Heart left ventricle (tissue), 16 donors: ENCODE data around the gene DZIP1L. TPM values are rescaled to one million over a fixed set of nuclear protein-coding genes. Genes with fewer than 3 reads are reported as not detected.

Experiments used
- ATAC-seq, 4 donors: fragments of 200-7000 bp; cut with Tn5 transposase; one replicate each; pipeline ENCODE4 v1.9.1; 2020 to 2022; ENCODE audit warnings: moderate library complexity in 4 of 4, mild to moderate bottlenecking in 3 of 4, moderate number of reproducible peaks in 1 of 4
- DNase-seq, 5 donors: peaks; one replicate each; pipeline ENCODE4 v3.0.0-alpha.2; 2020
- H3K27ac ChIP-seq, 12 donors: fragments of 200-600 bp; sonication (generic) in 4 of 12; one replicate each; pipeline versions ENCODE4 v1.5.0 to v1.8.0; 2016 to 2022; ENCODE audit warnings: mild to moderate bottlenecking in 2 of 12
- H3K27me3 ChIP-seq, 9 donors: fragments of 200-600 bp; sonication (generic) in 2 of 9; one replicate each; pipeline versions ENCODE4 v1.5.1 to v1.8.0; 2016 to 2022; ENCODE audit warnings: mild to moderate bottlenecking in 3 of 9
- H3K36me3 ChIP-seq, 9 donors: fragments of 200-600 bp; sonication (generic) in 2 of 9; one replicate each; pipeline versions ENCODE4 v1.5.0 to v1.8.0; 2018 to 2022; ENCODE audit warnings: mild to moderate bottlenecking in 2 of 9
- H3K4me1 ChIP-seq, 12 donors: fragments of 200-600 bp; sonication (generic) in 4 of 12; one replicate each; pipeline versions ENCODE4 v1.5.0 to v1.8.0; 2016 to 2022; ENCODE audit warnings: mild to moderate bottlenecking in 3 of 12
- H3K4me3 ChIP-seq, 12 donors: fragments of 200-600 bp; sonication (generic) in 4 of 12; one replicate each; pipeline versions ENCODE4 v1.5.0 to v1.8.0; 2017 to 2022; ENCODE audit warnings: mild to moderate bottlenecking in 9 of 12, moderate library complexity in 4 of 12
- H3K9me3 ChIP-seq, 12 donors: fragments of 200-600 bp; sonication (generic) in 4 of 12; one replicate each; pipeline versions ENCODE4 v1.5.0 to v1.8.0; 2016 to 2022; ENCODE audit warnings: mild to moderate bottlenecking in 1 of 12
- POLR2A ChIP-seq, 2 donors: fragments of 450-650 bp; IDR thresholded peaks; one replicate each; pipeline ENCODE4 v1.6.1; 2017; ENCODE audit warnings: antibody characterized with exemption in 2 of 2, mild to moderate bottlenecking in 2 of 2, moderate library complexity in 2 of 2
- WGBS, 4 donors: extraction: QIAGEN DNeasy Blood & Tissue Kit in 2 of 4; methylation state at CpG; one replicate each; pipeline versions ENCODE4 v1.1.5 to v1.1.7; 2013 to 2018; 5-methylcytosine and 5-hydroxymethylcytosine counted together
- intact Hi-C, 10 donors: fragments of 100-400 bp; cut with DNase I; formaldehyde crosslinking; loops; one replicate each; pipeline versions ENCODE4 v1.11.1 to v1.14.2; 2022
- polyA plus RNA-seq, 2 donors: library from polyadenylated mRNA; stranded (reverse); fragments of 200-250 nt; gene quantifications; one replicate each; pipeline ENCODE4 v1.2.3, GENCODE V29; 2013
- total RNA-seq, 9 donors: library from RNA; depleted of rRNA in 2 of 9; stranded (reverse); fragments of >200 nt in 2 of 9; fragmentation: NEBNext Ultra II Directional in 3 of 9; extraction: Animal tissue kit (Norgen Biotek cat#: 25700) in 3 of 9; gene quantifications; one replicate each; pipeline versions ENCODE4 v1.1.0 to v1.2.4, GENCODE V29; 2016 to 2023
- TF ChIP-seq, protein P1 (sequence below), 12 donors: fragments of 200-600 bp; sonication (generic) in 4 of 12; IDR thresholded peaks; one replicate each; pipeline versions ENCODE4 v1.5.0 to v1.8.0; 2018 to 2022; ENCODE audit warnings: antibody characterized with exemption in 12 of 12, mild to moderate bottlenecking in 5 of 12
- donor health status: ischemic (EF 13 %, LVEDD 7.1; RV severe dilation, severe dysfunction).
- donor health status: healthy with polysubstance abuse.
- donor health status: DM: no; HTN: yes; CAD: no.
- donor health status: DM: no; HTN: no; CAD: no.
- donor health status: ischemic (EF 25% LVEDD 6.9; RV normal size, moderate dysfunction).
- donor health status: ischemic (EF 25% LVEDD 5.7; RV mildly dilated, moderate dysfunction).
- donor health status: healthy.
- donor health status: DM: yes; HTN: yes; CAD: no.
- donor health status: ischemic (EF 35%, LVEDD 5.7; RV mildly dilated, moderate dysfunction).
- donor health status: nonischemic (EF 11% LVEDD 7.7; RV severe dilation, severe dysfunction).
- donor health status: DM: yes; HTN: yes; CAD: no.
- donor health status: PGD.
- donor health status: ischemic (EF 29% LVEDD 5.4; RV normal size, mild dysfunction).
- donor health status: nonischemic (EF 23%, LVEDD 6.1; RV moderate dilation, normal function).

DZIP1L gene
- total and polyA plus RNA-seq, 11 donors = 1.6 to 7.6 (median 3.6) TPM

DNA sequence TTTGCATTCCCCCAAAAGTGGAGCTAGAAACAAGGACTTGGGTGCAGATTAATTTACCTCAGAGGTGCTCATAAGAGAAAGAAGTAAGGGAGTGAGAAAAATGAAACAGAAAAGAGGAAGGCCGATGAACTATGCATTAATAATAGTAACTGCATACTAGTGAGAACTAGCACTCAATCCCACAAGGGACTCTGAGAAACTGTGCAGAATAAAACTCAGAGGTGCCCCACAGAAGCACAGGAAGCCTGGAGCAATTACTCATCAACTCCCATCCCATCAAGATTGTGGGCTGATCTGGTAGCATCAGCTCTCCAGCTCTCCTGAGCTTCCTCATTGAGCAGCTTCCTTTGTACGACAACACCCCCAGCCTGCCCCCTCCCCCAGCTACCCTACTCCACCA lies 54.6 kb downstream of the DZIP1L start:
- peaks cover 0 to 26% (median 4%) of the 10 kb centered on the region in 12 donors for H3K4me1 ChIP-seq
- intact Hi-C loops = loop anchor here in 1 of 10 donors (10.0 kb wide), 1 partner anchor 364 kb away; no protein-coding TSS in a partner anchor
- WGBS, 4 donors = 39 to 81% (median 73%) methylated on average over 1 to 2 of the region's 2 CpGs
- no peaks in the 10 kb centered on the region for H3K9me3 ChIP-seq
- DNase-seq (no peak), ATAC-seq (no peak)
- no peak overlapping the region for H3K27ac ChIP-seq
- H3K27me3 ChIP-seq = no peaks in the 10 kb centered on the region
- peaks cover 0 to 59% (median 31%) of the 10 kb centered on the region in 9 donors for H3K36me3 ChIP-seq
- H3K4me3 ChIP-seq = no peak overlapping the region
- TF ChIP-seq, protein P1, sequence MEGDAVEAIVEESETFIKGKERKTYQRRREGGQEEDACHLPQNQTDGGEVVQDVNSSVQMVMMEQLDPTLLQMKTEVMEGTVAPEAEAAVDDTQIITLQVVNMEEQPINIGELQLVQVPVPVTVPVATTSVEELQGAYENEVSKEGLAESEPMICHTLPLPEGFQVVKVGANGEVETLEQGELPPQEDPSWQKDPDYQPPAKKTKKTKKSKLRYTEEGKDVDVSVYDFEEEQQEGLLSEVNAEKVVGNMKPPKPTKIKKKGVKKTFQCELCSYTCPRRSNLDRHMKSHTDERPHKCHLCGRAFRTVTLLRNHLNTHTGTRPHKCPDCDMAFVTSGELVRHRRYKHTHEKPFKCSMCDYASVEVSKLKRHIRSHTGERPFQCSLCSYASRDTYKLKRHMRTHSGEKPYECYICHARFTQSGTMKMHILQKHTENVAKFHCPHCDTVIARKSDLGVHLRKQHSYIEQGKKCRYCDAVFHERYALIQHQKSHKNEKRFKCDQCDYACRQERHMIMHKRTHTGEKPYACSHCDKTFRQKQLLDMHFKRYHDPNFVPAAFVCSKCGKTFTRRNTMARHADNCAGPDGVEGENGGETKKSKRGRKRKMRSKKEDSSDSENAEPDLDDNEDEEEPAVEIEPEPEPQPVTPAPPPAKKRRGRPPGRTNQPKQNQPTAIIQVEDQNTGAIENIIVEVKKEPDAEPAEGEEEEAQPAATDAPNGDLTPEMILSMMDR (IDR thresholded peaks at IDR 0.05) = no peak
- TF ChIP-seq POLR2A (IDR thresholded peaks at IDR 0.05) = no peak

DNA sequence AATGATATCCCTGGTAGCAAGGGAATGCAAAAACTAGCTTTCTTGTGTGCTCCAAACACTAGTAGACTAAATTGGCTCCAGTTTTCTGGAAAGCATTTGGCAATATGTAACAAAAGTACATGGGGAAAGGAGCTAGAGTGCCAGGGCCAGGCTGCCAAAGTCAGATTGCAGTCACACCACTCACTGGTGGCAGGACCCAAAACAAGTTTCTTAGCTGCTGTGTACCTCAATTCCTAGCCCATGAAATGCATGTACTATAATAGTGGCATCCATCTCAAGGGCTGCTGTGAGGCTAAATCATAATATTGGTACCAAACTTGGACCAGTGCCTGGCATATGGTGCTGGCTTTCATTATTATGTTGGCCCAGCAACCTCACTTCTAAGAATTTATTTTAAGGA lies 56.1 kb downstream of the DZIP1L start:
- H3K27me3 ChIP-seq = no peaks in the 10 kb centered on the region
- H3K4me1 ChIP-seq = peaks cover 0 to 26% (median 4%) of the 10 kb centered on the region in 12 donors
- intact Hi-C loops = loop anchor here in 1 of 10 donors (10.0 kb wide), 1 partner anchor 954 kb away; no protein-coding TSS in a partner anchor
- no peak overlapping the region for H3K4me3 ChIP-seq
- H3K36me3 ChIP-seq = peaks cover 0 to 44% (median 16%) of the 10 kb centered on the region in 9 donors
- peak in 1 of 5 donors; percentile 44 for DNase-seq
- ATAC-seq = peak; percentile 65 to 77 (median 72)
- TF ChIP-seq POLR2A (IDR thresholded peaks at IDR 0.05) = no peak
- TF ChIP-seq, protein P1 (IDR thresholded peaks at IDR 0.05) = no peak
- H3K9me3 ChIP-seq = no peaks in the 10 kb centered on the region
- peak overlapping the region in 7 of 12 donors; percentile 3 to 68 (median 27) for H3K27ac ChIP-seq

DNA sequence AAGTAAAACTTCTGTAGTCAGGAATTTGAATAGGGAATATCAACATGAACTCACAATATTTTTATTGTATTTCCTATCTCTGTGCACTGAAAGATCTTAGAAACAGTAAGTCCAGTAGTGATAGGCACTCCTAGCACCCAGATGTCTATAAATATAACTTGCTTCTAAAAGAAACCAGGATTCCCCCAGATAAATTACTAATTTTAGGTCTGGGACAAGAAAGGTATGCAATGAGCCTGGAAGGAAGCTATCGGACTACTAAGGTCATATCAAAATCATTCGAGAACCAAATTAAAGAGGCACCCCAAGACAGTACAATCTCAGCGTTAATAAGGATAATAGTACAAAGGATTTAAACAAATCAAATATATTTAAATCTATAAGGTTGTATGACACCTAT lies 58.0 kb downstream of the DZIP1L start:
- peak overlapping the region in 6 of 12 donors; percentile 7 to 71 (median 49) for H3K27ac ChIP-seq
- no peak for TF ChIP-seq POLR2A (IDR thresholded peaks at IDR 0.05)
- TF ChIP-seq, protein P1 (IDR thresholded peaks at IDR 0.05) = no peak

DNA sequence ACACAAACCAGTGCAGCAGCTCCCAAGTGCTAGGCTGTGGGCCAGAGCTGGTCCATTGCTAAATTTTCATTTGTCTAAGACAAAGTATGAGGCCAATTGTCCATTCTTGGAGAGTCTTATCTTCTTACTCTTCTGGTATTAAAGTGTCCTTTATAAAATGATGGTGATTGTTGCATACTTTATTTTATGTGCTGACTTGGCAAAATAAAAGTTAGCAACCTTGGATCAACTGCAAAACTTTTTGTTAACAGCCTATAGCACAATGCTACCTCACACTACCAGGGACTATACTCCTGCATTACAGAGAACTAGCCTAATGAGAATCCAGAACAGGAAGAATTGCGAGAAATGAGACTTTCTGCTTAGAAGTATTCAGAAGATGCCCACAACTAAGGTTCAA lies 61.4 kb downstream of the DZIP1L start:
- DNase-seq (no peak), ATAC-seq (no peak)
- H3K4me1 ChIP-seq = peaks cover 0 to 21% (median under 1%) of the 10 kb centered on the region in 12 donors
- no peak overlapping the region for H3K4me3 ChIP-seq
- no peaks in the 10 kb centered on the region for H3K27me3 ChIP-seq
- no peak overlapping the region for H3K27ac ChIP-seq
- TF ChIP-seq, protein P1 (IDR thresholded peaks at IDR 0.05) = no peak
- TF ChIP-seq POLR2A (IDR thresholded peaks at IDR 0.05) = no peak
- WGBS, 4 donors = 91 to 100% (median 98%) methylated on average over 1 of the region's 1 CpG
- no peaks in the 10 kb centered on the region for H3K9me3 ChIP-seq
- H3K36me3 ChIP-seq = peaks cover 0 to 11% (median 0%) of the 10 kb centered on the region in 9 donors
- intact Hi-C loops = loop anchor here in 6 of 10 donors (5.0 to 10.0 kb wide), 4 partner anchors 82 to 952 kb away; no protein-coding TSS in a partner anchor

More for the DNA sequence above, 58.0 kb downstream of the DZIP1L start:
- ATAC-seq (peak; percentile 37 to 63 (median 45)), DNase-seq (no peak)
- no peaks in the 10 kb centered on the region for H3K9me3 ChIP-seq
- no peak overlapping the region for H3K4me3 ChIP-seq
- H3K27me3 ChIP-seq = no peaks in the 10 kb centered on the region
- H3K4me1 ChIP-seq = peaks cover 0 to 26% (median 4%) of the 10 kb centered on the region in 12 donors
- 58 to 68% (median 61%) methylated on average over 3 of the region's 3 CpGs for WGBS, 4 donors
- intact Hi-C loops = loop anchor here in 1 of 10 donors (10.0 kb wide), 1 partner anchor 953 kb away; no protein-coding TSS in a partner anchor
- peaks cover 0 to 36% (median 3%) of the 10 kb centered on the region in 9 donors for H3K36me3 ChIP-seq
